Measurements from ENCODE around the gene CRKL.

- no peak for TF ChIP-seq FOXM1 (IDR thresholded peaks at IDR 0.05; ENCODE audit: borderline replicate concordance)
- no peak for TF ChIP-seq SP1 (IDR thresholded peaks at IDR 0.05)
- TF ChIP-seq ELF4 (IDR thresholded peaks at IDR 0.05) = peak; percentile 21; the same call in 1 of the 2 replicates
- TF ChIP-seq ARNT (IDR thresholded peaks at IDR 0.05) = no peak
- TF ChIP-seq BHLHE40 (IDR thresholded peaks at IDR 0.05; ENCODE audit: borderline replicate concordance) = no peak
- TF ChIP-seq LEF1 (IDR thresholded peaks at IDR 0.05; ENCODE audit: borderline replicate concordance) = no peak
- TF ChIP-seq FOXK2 (IDR thresholded peaks at IDR 0.05) = no peak
These were observed 82.4 kb downstream of the CRKL start for GRCh38 chr22:20999350-21000206.

Data from HEK293T (cell line).